ENCODE measurements around the gene LRRC43. TPM values are rescaled to one million over a fixed set of nuclear protein-coding genes. Genes with fewer than 3 reads are reported as not detected.
"Not testable (repeated sequence)": the region's sequence is repeated elsewhere in the genome, so short reads cannot be mapped to it uniquely, and the experiment has no call there.

Gene LRRC43
- polyA plus RNA-seq, 3 donors from 2014 or later = 0.52 to 6.2 (median 3.2) TPM

GRCh38 chr12:122166422-122167349 is 16.2 kb upstream of the LRRC43 start:
- H3K4me3 Mint-ChIP-seq = peak overlapping the region in 1 of 5 donors; percentile 69
- peak in 1 of 3 donors; percentile 49 for DNase-seq
- no peaks in the 10 kb centered on the region for H3K9me3 Mint-ChIP-seq
- H3K36me3 Mint-ChIP-seq = no peaks in the 10 kb centered on the region
- peak overlapping the region in 4 of 6 donors; percentile 50 to 87 (median 69) for H3K27ac Mint-ChIP-seq
- peaks cover 2 to 6% (median 3%) of the 10 kb centered on the region in 3 donors for H3K27me3 Mint-ChIP-seq (ENCODE audit: low read depth in 3 of 3)
- H3K4me1 Mint-ChIP-seq = peaks cover 34% of the 10 kb centered on the region in 2 donors

- Mint-ChIP-seq H3K27me3 (ENCODE audit: low read depth in 3 of 3) (peaks cover 0 to 5% (median 2%) of the 10 kb centered on the region in 3 donors), H3K27ac (peak overlapping the region in 3 of 6 donors; percentile 67 to 87 (median 71)), H3K4me3 (peak overlapping the region in 1 of 5 donors; percentile 69), H3K4me1 (peaks cover 26% of the 10 kb centered on the region in 2 donors), H3K9me3 (no peaks in the 10 kb centered on the region), H3K36me3 (no peaks in the 10 kb centered on the region)
- no peak for DNase-seq
These were observed 15.5 kb upstream of the LRRC43 start for GRCh38 chr12:122167356-122167925.

DNA sequence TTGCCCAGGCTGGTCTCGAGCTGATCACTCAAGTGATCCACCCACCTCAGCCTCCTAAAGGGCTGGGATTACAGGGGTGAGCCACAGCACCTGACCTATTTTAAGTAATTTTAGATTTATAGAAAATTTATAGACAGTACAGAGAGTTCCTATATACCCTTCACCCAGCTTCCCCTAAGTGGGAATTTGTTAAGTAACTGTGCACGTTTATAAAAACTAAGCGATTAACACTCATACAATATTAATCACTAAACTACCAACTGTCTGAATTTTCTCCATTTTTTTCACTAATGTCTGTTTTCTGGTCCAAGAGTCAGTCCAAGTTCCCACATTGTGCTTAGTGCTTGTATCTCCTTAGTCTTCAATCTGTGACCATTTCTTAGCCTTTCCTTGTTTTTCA is 14.4 kb upstream of the LRRC43 start:
- no peak for DNase-seq
- Mint-ChIP-seq H3K36me3 (no peaks in the 10 kb centered on the region), H3K27ac (no peak overlapping the region), H3K27me3 (ENCODE audit: low read depth in 3 of 3) (peaks cover 0 to 2% (median 1%) of the 10 kb centered on the region in 3 donors), H3K9me3 (no peaks in the 10 kb centered on the region), H3K4me1 (peaks cover 16% of the 10 kb centered on the region in 2 donors), H3K4me3 (no peak overlapping the region)

DNA sequence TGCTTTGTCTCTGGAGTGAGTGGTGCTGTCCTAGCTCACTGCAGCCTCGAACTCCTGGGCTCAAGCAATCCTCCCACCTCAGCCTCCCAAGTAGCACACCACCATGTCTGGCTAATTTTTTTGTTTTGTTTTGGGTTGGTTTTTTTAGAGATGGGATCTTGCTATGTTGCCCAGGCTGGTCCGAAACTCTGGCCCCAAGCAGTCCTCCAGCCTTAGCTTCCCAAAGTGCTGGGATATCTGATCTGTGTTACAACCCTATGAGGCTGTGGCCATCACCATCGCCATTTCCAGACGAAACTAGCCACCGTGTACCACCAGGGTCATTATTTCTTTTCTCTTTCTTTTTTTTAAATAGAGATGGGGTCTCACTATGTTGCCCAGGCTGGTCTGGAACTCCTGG is 11.5 kb upstream of the LRRC43 start:
- Mint-ChIP-seq H3K27me3 (ENCODE audit: low read depth in 3 of 3) (peaks cover 0 to 5% (median 2%) of the 10 kb centered on the region in 3 donors), H3K36me3 (peaks cover 0 to 5% (median 0%) of the 10 kb centered on the region in 3 donors), H3K4me1 (peaks cover 3 to 8% of the 10 kb centered on the region in 2 donors), H3K27ac (no peak overlapping the region), H3K9me3 (no peaks in the 10 kb centered on the region), H3K4me3 (no peak overlapping the region)
- no peak for DNase-seq

- Mint-ChIP-seq H3K27me3 (ENCODE audit: low read depth in 3 of 3) (peaks cover 0 to 5% (median 2%) of the 10 kb centered on the region in 3 donors), H3K9me3 (no peaks in the 10 kb centered on the region), H3K36me3 (peaks cover 0 to 5% (median 0%) of the 10 kb centered on the region in 3 donors), H3K4me3 (no peak overlapping the region), H3K27ac (peak overlapping the region in 1 of 6 donors; percentile 24), H3K4me1 (peaks cover 0 to under 1% of the 10 kb centered on the region in 2 donors)
- no peak for DNase-seq
These were observed 10.5 kb upstream of the LRRC43 start for GRCh38 chr12:122172262-122172939.

- no peak within 1 kb of the TSS for H3K4me3 Mint-ChIP-seq
- no peaks in the 10 kb centered on the region for H3K9me3 Mint-ChIP-seq
- DNase-seq = no peak
- H3K36me3 Mint-ChIP-seq = peaks cover 0 to 5% (median 0%) of the 10 kb centered on the region in 3 donors
- H3K27me3 Mint-ChIP-seq (ENCODE audit: low read depth in 3 of 3) = peaks cover 0 to 6% (median 2%) of the 10 kb centered on the region in 3 donors
- no peak within 1 kb of the TSS for H3K27ac Mint-ChIP-seq
- H3K4me1 Mint-ChIP-seq = peaks cover 0 to 10% of the 10 kb centered on the region in 2 donors
These were observed 8.6 kb upstream of the LRRC43 start, which contains the start of gene IL31 for GRCh38 chr12:122174155-122174845. TSS of gene IL31 (minus strand) at chr12:122174221. CDS start at chr12:122174172, 49 bp downstream.

DNA sequence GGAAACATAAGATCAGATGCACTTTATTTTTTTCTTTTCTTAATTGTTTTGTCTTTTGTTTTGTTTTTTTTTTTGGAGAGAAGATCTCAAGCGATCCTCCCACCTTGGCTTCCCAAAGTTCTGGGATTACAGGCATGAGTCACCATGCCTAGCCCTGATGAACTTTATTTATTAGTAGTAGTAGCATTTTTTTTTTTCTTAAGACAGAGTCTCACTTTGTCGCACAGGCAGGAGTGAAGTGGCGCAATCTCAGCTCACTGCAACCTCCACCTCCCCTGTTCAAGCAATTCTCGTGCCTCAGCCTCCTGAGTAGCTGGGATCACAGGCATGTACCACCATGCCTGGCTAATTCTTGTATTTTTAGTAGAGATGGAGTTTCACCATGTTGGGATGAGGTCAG is 6.5 kb upstream of the LRRC43 start:
- Mint-ChIP-seq H3K27ac (peak overlapping the region in 1 of 6 donors; percentile 26), H3K4me1 (peaks cover 0 to 14% of the 10 kb centered on the region in 2 donors)
- not testable (repeated sequence) for H3K4me3 Mint-ChIP-seq; DNase-seq; H3K9me3 Mint-ChIP-seq; H3K27me3 Mint-ChIP-seq (ENCODE audit: low read depth in 3 of 3); H3K36me3 Mint-ChIP-seq

GRCh38 chr12:122183588-122183940 is 641 bp downstream of the LRRC43 start:
- Mint-ChIP-seq H3K27me3 (ENCODE audit: low read depth in 3 of 3) (peaks cover 3 to 10% (median 8%) of the 10 kb centered on the region in 3 donors), H3K4me3 (peak overlapping the region; percentile 86 to 90 (median 89)), H3K9me3 (no peaks in the 10 kb centered on the region), H3K36me3 (no peaks in the 10 kb centered on the region), H3K27ac (peak overlapping the region; percentile 92 to 99 (median 97)), H3K4me1 (peaks cover 25 to 40% of the 10 kb centered on the region in 2 donors)
- no peak for DNase-seq

DNA sequence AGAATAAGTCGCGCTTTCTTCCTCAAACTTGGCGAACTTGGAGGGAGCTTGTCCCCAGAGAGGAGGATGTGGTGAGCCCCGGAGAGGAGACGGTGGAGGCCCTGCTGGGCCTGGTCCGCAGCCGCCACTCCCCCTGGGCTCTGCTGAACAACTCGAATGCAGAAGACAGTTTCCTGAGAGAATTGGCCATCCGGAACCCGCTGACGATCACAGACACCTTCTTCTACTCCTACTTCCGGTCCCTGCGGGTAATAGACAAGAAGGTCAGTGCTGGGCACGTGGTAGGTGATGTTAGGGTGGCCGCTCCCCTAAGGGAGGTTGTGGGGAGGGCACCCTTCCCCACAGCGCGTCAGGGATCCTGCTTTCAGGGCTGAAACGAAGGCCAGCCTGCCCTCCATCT is 1.6 kb downstream of the LRRC43 start:
- peak overlapping the region; percentile 92 to 99 (median 97) for H3K27ac Mint-ChIP-seq
- peaks cover 25 to 32% of the 10 kb centered on the region in 2 donors for H3K4me1 Mint-ChIP-seq
- H3K9me3 Mint-ChIP-seq = no peaks in the 10 kb centered on the region
- DNase-seq = peak; percentile 78 to 81 (median 81)
- peak overlapping the region; percentile 86 to 90 (median 89) for H3K4me3 Mint-ChIP-seq
- H3K27me3 Mint-ChIP-seq (ENCODE audit: low read depth in 3 of 3) = peaks cover 3 to 10% (median 8%) of the 10 kb centered on the region in 3 donors
- H3K36me3 Mint-ChIP-seq = no peaks in the 10 kb centered on the region

- H3K4me3 Mint-ChIP-seq = peak overlapping the region; percentile 86 to 90 (median 89)
- DNase-seq = no peak
These were observed 2.2 kb downstream of the LRRC43 start for GRCh38 chr12:122185079-122185478.

DNA sequence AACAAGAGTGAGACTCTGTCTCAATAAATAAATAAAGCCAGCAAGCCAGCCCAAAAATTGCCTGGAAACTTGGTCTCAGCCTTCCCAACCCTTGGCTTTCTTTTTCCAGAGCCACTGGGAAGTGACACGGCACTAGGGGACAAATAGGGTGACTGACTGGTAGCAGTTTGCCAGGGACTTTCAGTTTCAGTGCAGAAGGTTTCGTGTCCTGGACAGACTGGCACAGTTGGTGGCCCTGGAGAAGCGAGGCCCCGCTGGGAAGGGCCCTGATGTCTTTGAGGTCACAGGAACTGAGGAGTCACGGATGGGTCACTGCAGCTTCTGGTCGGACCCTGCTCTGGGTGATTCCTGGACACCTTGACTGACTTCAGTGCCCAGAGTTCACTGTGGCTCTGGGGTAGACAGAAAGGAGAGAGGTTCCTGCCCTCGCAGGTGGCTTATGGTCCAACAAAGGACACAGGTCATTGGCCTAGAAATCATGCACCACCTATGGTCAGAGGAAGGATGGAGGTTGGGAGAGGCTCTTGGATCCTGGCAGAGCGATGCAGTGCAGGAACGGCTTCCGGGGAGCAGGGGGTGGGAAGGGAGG is 2.7 kb downstream of the LRRC43 start:
- Mint-ChIP-seq H3K4me3 (peak overlapping the region in 1 of 5 donors; percentile 86), H3K4me1 (peaks cover 26 to 31% of the 10 kb centered on the region in 2 donors), H3K27ac (peak overlapping the region; percentile 92 to 99 (median 97)), H3K9me3 (no peaks in the 10 kb centered on the region), H3K27me3 (ENCODE audit: low read depth in 3 of 3) (peaks cover 3 to 8% (median 8%) of the 10 kb centered on the region in 3 donors), H3K36me3 (no peaks in the 10 kb centered on the region)
- DNase-seq = no peak

More at GRCh38 chr12:122185079-122185478, 2.2 kb downstream of the LRRC43 start:
- H3K9me3 Mint-ChIP-seq = no peaks in the 10 kb centered on the region
- H3K36me3 Mint-ChIP-seq = no peaks in the 10 kb centered on the region
- peak overlapping the region; percentile 92 to 99 (median 97) for H3K27ac Mint-ChIP-seq
- H3K4me1 Mint-ChIP-seq = peaks cover 25 to 29% of the 10 kb centered on the region in 2 donors
- peaks cover 3 to 10% (median 8%) of the 10 kb centered on the region in 3 donors for H3K27me3 Mint-ChIP-seq (ENCODE audit: low read depth in 3 of 3)

- peak overlapping the region in 1 of 6 donors; percentile 13 for H3K27ac Mint-ChIP-seq
- H3K27me3 Mint-ChIP-seq (ENCODE audit: low read depth in 3 of 3) = peaks cover 4 to 8% (median 8%) of the 10 kb centered on the region in 3 donors
- peaks cover 1 to 6% (median 1%) of the 10 kb centered on the region in 3 donors for H3K36me3 Mint-ChIP-seq
- H3K9me3 Mint-ChIP-seq = no peaks in the 10 kb centered on the region
- H3K4me3 Mint-ChIP-seq = no peak overlapping the region
- H3K4me1 Mint-ChIP-seq = peaks cover 33 to 37% of the 10 kb centered on the region in 2 donors
- no peak for DNase-seq
These were observed 4.5 kb downstream of the LRRC43 start for GRCh38 chr12:122187466-122187865.

Data from immature natural killer cell (primary cell).